ENCODE measurements around the gene SOCS3.

DNA sequence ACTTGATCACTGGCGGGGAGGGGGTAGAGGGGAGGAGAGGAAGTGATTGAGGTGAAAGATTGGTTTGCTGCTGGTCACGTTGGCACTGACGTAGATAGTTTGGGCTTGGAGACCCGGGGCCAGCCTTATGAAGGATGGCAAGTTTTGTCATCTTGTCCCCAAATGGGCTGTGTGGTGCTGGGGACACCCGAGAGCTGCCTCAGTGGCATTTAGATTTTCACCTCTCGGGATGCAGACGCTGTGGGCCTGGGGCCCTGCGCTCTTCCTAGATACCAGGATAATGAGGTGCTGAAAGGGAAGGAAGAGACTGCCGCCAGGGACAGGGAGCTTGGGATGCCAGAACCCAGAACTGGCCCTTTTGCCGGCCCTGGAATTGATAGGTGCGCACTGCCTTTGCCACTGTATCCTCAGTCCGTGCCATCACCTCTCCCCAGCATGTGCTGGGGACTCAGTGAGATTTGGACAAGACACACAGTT, 1.4 kb upstream of the SOCS3 start:
- TF ChIP-seq, protein P1, sequence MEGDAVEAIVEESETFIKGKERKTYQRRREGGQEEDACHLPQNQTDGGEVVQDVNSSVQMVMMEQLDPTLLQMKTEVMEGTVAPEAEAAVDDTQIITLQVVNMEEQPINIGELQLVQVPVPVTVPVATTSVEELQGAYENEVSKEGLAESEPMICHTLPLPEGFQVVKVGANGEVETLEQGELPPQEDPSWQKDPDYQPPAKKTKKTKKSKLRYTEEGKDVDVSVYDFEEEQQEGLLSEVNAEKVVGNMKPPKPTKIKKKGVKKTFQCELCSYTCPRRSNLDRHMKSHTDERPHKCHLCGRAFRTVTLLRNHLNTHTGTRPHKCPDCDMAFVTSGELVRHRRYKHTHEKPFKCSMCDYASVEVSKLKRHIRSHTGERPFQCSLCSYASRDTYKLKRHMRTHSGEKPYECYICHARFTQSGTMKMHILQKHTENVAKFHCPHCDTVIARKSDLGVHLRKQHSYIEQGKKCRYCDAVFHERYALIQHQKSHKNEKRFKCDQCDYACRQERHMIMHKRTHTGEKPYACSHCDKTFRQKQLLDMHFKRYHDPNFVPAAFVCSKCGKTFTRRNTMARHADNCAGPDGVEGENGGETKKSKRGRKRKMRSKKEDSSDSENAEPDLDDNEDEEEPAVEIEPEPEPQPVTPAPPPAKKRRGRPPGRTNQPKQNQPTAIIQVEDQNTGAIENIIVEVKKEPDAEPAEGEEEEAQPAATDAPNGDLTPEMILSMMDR (IDR thresholded peaks at IDR 0.05; ENCODE audit: low read depth, low read length): no peak
- TF ChIP-seq EZH2phosphoT487 (IDR thresholded peaks at IDR 0.05; ENCODE audit: low read depth): no peak
